ENCODE results near the gene SUN5. TPM values are rescaled to one million over a fixed set of nuclear protein-coding genes. Genes with fewer than 3 reads are reported as not detected.
"Not testable (repeated sequence)": the region's sequence is repeated elsewhere in the genome, so short reads cannot be mapped to it uniquely, and the experiment has no call there.

Gene SUN5
- total RNA-seq, result not detected in 3 replicates

GRCh38 chr20:33004141-33004751 is at the start of gene SUN5:
TSS of gene SUN5 (minus strand) at chr20:33004433. CDS start at chr20:33004340, 93 bp downstream.
- DNase-seq (ENCODE audit: low spot score in 2 of 2, unreplicated experiment in 2 of 2), result no peak
- H3K4me3 Mint-ChIP-seq, result no peak within 1 kb of the TSS

DNA sequence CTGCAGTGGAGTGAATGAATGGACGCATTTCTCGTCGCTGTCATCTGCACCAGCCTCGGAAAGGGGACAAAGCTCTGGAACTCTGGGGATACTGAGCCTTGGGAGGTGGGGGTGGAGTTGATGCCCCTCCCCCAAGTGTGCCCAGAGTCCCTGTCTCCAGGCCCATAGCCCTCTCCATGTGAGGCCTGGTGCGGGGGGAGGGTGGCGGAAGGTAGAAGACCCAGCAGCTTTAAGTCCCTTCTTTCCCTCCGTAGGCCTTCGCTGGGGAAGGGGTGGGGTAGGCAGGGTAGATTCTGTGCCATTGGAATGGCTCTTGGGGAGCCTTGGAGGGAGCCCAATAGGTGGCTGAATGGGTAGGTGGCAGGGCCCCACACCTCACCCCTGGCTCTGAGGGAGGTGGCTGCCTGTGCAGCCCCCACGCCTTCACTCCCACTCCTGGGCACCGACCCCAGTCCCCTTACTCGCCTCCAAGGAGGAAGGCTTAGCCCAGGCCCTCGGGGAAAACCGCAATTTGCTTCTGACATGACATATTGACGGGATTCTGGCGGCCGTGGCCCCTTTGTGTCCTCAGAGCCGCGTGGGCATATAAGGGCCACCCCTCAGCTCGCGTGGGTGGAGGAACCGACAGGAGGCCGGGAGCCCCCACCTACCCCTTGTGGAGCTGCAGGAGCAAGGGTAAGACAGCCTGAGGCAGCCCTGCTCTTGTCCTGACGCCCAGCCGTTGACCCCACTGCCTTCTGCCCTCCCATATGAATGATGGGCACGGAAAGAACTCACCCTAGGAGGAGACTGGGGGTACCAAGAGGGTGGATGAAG is 49.3 kb upstream of the SUN5 start, which contains the start of gene BPIFB3:
Gene BPIFB3 (plus strand): TSS at position 613 of the 816 bp plus-strand sequence. CDS start 1,533 bp downstream, outside the sequence.
- DNase-seq (ENCODE audit: low spot score in 2 of 2, unreplicated experiment in 2 of 2), result no peak
- no peaks in the 10 kb centered on the region for H3K36me3 Mint-ChIP-seq
- no peak within 1 kb of the TSS for H3K27ac Mint-ChIP-seq
- no peaks in the 10 kb centered on the region for H3K9me3 Mint-ChIP-seq
- H3K27me3 Mint-ChIP-seq (ENCODE audit: low read depth), result peaks cover 9% of the 10 kb centered on the region
- no peak within 1 kb of the TSS for H3K4me3 Mint-ChIP-seq
- H3K4me1 Mint-ChIP-seq, result no peaks in the 10 kb centered on the region
- TF ChIP-seq, protein P1, sequence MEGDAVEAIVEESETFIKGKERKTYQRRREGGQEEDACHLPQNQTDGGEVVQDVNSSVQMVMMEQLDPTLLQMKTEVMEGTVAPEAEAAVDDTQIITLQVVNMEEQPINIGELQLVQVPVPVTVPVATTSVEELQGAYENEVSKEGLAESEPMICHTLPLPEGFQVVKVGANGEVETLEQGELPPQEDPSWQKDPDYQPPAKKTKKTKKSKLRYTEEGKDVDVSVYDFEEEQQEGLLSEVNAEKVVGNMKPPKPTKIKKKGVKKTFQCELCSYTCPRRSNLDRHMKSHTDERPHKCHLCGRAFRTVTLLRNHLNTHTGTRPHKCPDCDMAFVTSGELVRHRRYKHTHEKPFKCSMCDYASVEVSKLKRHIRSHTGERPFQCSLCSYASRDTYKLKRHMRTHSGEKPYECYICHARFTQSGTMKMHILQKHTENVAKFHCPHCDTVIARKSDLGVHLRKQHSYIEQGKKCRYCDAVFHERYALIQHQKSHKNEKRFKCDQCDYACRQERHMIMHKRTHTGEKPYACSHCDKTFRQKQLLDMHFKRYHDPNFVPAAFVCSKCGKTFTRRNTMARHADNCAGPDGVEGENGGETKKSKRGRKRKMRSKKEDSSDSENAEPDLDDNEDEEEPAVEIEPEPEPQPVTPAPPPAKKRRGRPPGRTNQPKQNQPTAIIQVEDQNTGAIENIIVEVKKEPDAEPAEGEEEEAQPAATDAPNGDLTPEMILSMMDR (IDR thresholded peaks at IDR 0.05; ENCODE audit: unreplicated experiment), result no peak

More at GRCh38 chr20:33004141-33004751, at the start of gene SUN5:
- TF ChIP-seq, protein P1 (IDR thresholded peaks at IDR 0.05; ENCODE audit: unreplicated experiment), result no peak
- Mint-ChIP-seq H3K36me3 (no peaks in the 10 kb centered on the region), H3K9me3 (peaks cover 4% of the 10 kb centered on the region), H3K27ac (no peak within 1 kb of the TSS), H3K27me3 (ENCODE audit: low read depth) (peaks cover 13% of the 10 kb centered on the region), H3K4me1 (no peaks in the 10 kb centered on the region)

DNA sequence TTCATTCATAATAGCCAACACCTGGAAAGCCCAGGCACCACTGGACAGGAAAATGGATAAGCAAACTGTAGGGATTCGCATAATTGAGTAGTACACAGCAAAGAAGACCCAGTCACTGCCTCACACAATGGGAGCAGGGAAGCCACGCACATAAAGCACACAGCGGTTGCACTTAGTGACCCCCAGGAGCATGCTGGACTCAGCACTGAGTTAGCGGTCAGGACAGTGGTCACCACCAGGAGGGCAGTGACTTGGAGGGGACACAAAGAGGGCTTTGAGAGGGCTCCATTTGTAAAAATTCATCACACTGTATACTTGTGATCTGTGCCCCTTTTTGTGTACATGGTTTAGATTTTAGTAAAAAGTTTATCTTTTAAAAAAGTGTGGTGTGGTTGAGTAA is 47.1 kb upstream of the SUN5 start:
- TF ChIP-seq, protein P1 (IDR thresholded peaks at IDR 0.05; ENCODE audit: unreplicated experiment), result no peak
- peaks cover 7% of the 10 kb centered on the region for H3K9me3 Mint-ChIP-seq
- DNase-seq (ENCODE audit: low spot score in 2 of 2, unreplicated experiment in 2 of 2), result no peak

DNA sequence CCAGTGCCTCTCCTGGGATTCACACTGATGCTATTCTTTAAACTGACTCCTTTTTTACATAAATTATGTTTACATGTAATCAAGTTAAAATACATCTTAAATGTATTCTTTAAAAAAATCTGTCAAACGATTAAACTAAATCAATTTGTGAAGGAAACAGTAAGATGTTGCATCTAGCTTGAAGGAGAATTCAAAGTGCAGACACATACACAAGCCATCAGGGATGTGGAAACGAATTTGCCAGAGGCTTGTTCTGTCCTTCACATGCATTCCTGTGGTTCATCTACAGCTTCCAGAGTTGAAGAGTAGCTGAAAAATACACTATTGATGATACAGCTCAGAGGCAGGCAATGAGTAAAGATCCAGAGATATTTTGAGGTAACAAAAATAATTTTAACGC is 42.2 kb upstream of the SUN5 start:
- Mint-ChIP-seq H3K27ac (no peak overlapping the region), H3K9me3 (peaks cover 22% of the 10 kb centered on the region), H3K4me3 (no peak overlapping the region), H3K36me3 (peaks cover 2% of the 10 kb centered on the region), H3K4me1 (no peaks in the 10 kb centered on the region), H3K27me3 (ENCODE audit: low read depth) (peaks cover 1% of the 10 kb centered on the region)
- no peak for DNase-seq (ENCODE audit: low spot score in 2 of 2, unreplicated experiment in 2 of 2)
- TF ChIP-seq, protein P1 (IDR thresholded peaks at IDR 0.05; ENCODE audit: unreplicated experiment), result no peak

More for the DNA sequence above, 47.1 kb upstream of the SUN5 start:
- Mint-ChIP-seq H3K4me3 (no peak overlapping the region), H3K4me1 (no peaks in the 10 kb centered on the region), H3K36me3 (no peaks in the 10 kb centered on the region), H3K27me3 (ENCODE audit: low read depth) (peaks cover 6% of the 10 kb centered on the region), H3K27ac (no peak overlapping the region)

DNA sequence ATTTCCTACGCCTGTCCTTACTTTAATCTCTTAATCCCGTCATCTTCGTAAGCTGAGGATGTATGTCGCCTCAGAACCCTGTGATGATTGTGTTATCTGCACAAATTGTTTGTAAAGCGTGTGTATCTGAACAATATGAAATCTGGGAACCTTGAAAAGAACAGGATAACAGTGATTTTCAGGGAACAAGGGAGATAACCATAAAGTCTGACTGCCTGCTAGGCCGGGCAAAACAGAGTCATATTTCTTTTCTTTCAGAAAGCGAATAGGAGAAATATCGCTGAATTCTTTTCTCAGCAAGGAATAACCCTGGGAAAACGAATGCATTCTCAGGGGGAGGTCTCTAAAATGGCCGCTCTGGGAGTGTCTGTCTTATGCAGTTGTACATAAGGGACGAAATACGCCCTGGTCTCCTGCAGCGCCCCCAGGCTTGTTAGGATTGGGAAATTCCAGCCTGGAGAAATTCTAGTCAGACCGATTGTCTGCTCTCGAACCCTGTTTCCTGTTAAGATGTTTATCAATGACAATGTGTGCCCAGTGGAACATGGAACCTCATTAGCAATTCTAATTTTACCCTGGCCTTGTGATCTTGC is 41.0 kb upstream of the SUN5 start:
- DNase-seq (ENCODE audit: low spot score in 2 of 2, unreplicated experiment in 2 of 2); H3K27ac Mint-ChIP-seq; H3K4me1 Mint-ChIP-seq; H3K36me3 Mint-ChIP-seq; H3K4me3 Mint-ChIP-seq; H3K27me3 Mint-ChIP-seq (ENCODE audit: low read depth): not testable (repeated sequence)
- peaks cover 22% of the 10 kb centered on the region for H3K9me3 Mint-ChIP-seq
